Keratinocyte (primary cell): ENCODE measurements around the gene GALNT9. TPM values are rescaled to one million over a fixed set of nuclear protein-coding genes. Genes with fewer than 3 reads are reported as not detected.

ENCODE experiments used
- DNase-seq: peaks from one replicate; pipeline ENCODE4 v3.0.0-alpha.2; 2011; ENCODE audit warnings: low read depth, missing footprints, low spot score
- FAIRE-seq: peaks from 2 replicates; lab custom pipeline; 2011; peaks lifted over from hg19 to GRCh38; lab: Jason Lieb, UNC
- H2AFZ ChIP-seq: 2 replicates; pipeline ENCODE4 v1.6.0; 2012; ENCODE audit warnings: low read length, control low read depth, inconsistent platforms; ENCODE audit not compliant: control insufficient read depth
- H3K27ac ChIP-seq: 2 replicates; pipeline ENCODE4 v1.5.1; 2011; ENCODE audit warnings: low read length; ENCODE audit not compliant: control insufficient read depth, insufficient read depth
- H3K27me3 ChIP-seq: 3 replicates; pipeline ENCODE4 v1.6.0; 2011; ENCODE audit warnings: low read length; ENCODE audit not compliant: control insufficient read depth, insufficient read depth; ENCODE audit errors: extremely low read depth
- H3K36me3 ChIP-seq, 2 experiments: 2 replicates in 1 of 2; 3 replicates in 1 of 2; pipeline ENCODE4 v1.5.1; 2011; ENCODE audit warnings: low read length in 2 of 2, mild to moderate bottlenecking in 1 of 2; ENCODE audit not compliant: control insufficient read depth in 2 of 2, insufficient read depth in 2 of 2; ENCODE audit errors: extremely low read depth in 1 of 2
- H3K4me1 ChIP-seq: 3 replicates; pipeline ENCODE4 v1.5.1; 2011; ENCODE audit warnings: low read length; ENCODE audit not compliant: control insufficient read depth, insufficient read depth; ENCODE audit errors: extremely low read depth
- H3K4me2 ChIP-seq: 3 replicates; pipeline ENCODE4 v1.6.0; 2011; ENCODE audit warnings: low read depth, low read length; ENCODE audit not compliant: control insufficient read depth, insufficient read depth; ENCODE audit errors: extremely low read depth
- H3K4me3 ChIP-seq, 3 experiments: fragments of 200-600 bp in 1 of 3; sonication (generic) in 1 of 3; 2 replicates in 2 of 3; 3 replicates in 1 of 3; pipeline ENCODE4 v1.5.1; 2011 to 2016; ENCODE audit warnings: low read length in 3 of 3, mild to moderate bottlenecking in 3 of 3, control low read depth in 2 of 3, inconsistent platforms in 1 of 3, low read depth in 1 of 3, mixed read lengths in 1 of 3, mixed run types in 1 of 3, moderate library complexity in 1 of 3; ENCODE audit not compliant: control insufficient read depth in 2 of 3, insufficient read depth in 2 of 3; ENCODE audit errors: extremely low read depth in 1 of 3
- H3K79me2 ChIP-seq: 2 replicates; pipeline ENCODE4 v1.6.0; 2012; ENCODE audit warnings: low read length; ENCODE audit not compliant: control insufficient read depth, insufficient read depth
- H3K9ac ChIP-seq: 3 replicates; pipeline ENCODE4 v1.6.0; 2011; ENCODE audit warnings: low read length; ENCODE audit not compliant: control insufficient read depth, insufficient read depth; ENCODE audit errors: extremely low read depth
- H3K9me1 ChIP-seq: 3 replicates; pipeline ENCODE4 v1.6.0; 2011; ENCODE audit warnings: low read length; ENCODE audit not compliant: control insufficient read depth, insufficient read depth; ENCODE audit errors: extremely low read depth
- H3K9me3 ChIP-seq: 2 replicates; pipeline ENCODE4 v1.5.1; 2012; ENCODE audit warnings: low read depth, low read length; ENCODE audit not compliant: control insufficient read depth
- H4K20me1 ChIP-seq: 3 replicates; pipeline ENCODE4 v1.6.0; 2011; ENCODE audit warnings: low read length; ENCODE audit not compliant: control insufficient read depth, insufficient read depth; ENCODE audit errors: extremely low read depth
- CTCF ChIP-seq, 3 experiments: IDR thresholded peaks in 1 of 3; conservative IDR thresholded peaks in 1 of 3; optimal IDR thresholded peaks in 1 of 3; 2 replicates in 2 of 3; 3 replicates in 1 of 3; pipeline versions ENCODE3 to v1.5.1; 2011; ENCODE audit warnings: low read length in 3 of 3, mild to moderate bottlenecking in 3 of 3, moderate library complexity in 2 of 3, control low read depth in 1 of 3, inconsistent platforms in 1 of 3; ENCODE audit not compliant: insufficient read depth in 2 of 3; ENCODE audit errors: extremely low read depth in 1 of 3
- EZH2 ChIP-seq: IDR thresholded peaks from one replicate; pipeline ENCODE4 v1.6.1; 2012; ENCODE audit warnings: inconsistent platforms, mild to moderate bottlenecking, low read length, moderate library complexity
- dilution Hi-C: fragments of 300-500 bp; cut with MboI; formaldehyde crosslinking; loops from one replicate; pipeline ENCODE4 v1.7.0; 2020; ENCODE audit warnings: low sequenced_read_pairs; ENCODE audit not compliant: extremely low pct_ligation_motif_present
- polyA plus RNA-seq, 5 experiments: library from polyadenylated mRNA; depleted of rRNA in 3 of 5; stranded (reverse) in 3 of 5; stranded (forward) in 1 of 5; unstranded in 1 of 5; fragments of >200 nt; gene quantifications; 1 replicate in 1 of 5; 2 replicates in 3 of 5; 3 replicates in 1 of 5; pipeline versions ENCODE4 v1.2.1 to v1.2.3, GENCODE V29; 2011 to 2012; ENCODE audit warnings: missing spikeins in 2 of 5, low read depth in 1 of 5, low replicate concordance in 1 of 5

The GALNT9 gene
- polyA plus RNA-seq, 1 donor (not counting 4 experiments of a cell fraction or from before 2014, with no cell fraction given) = not detected

- no peak for TF ChIP-seq CTCF (optimal IDR thresholded peaks at IDR 0.05 in 1 of 3, IDR thresholded peaks at IDR 0.05 in 1 of 3, conservative IDR thresholded peaks at IDR 0.05 in 1 of 3; ENCODE audit: extremely low read depth in 1 of 3, insufficient read depth in 2 of 3, low read length in 3 of 3)
- no peak for TF ChIP-seq EZH2
- no peak overlapping the region for H3K9ac ChIP-seq
- DNase-seq = no peak
- H3K4me2 ChIP-seq = no peak overlapping the region
- H3K79me2 ChIP-seq = no peaks in the 10 kb centered on the region
- no peaks in the 10 kb centered on the region for H3K36me3 ChIP-seq
- peaks cover 17% of the 10 kb centered on the region for H3K9me3 ChIP-seq
- H4K20me1 ChIP-seq = no peaks in the 10 kb centered on the region
- dilution Hi-C loops = no loop called here
- H2AFZ ChIP-seq = no peak overlapping the region
- H3K9me1 ChIP-seq = no peaks in the 10 kb centered on the region
- H3K4me1 ChIP-seq = no peaks in the 10 kb centered on the region
- H3K27ac ChIP-seq = no peak overlapping the region
- no peaks in the 10 kb centered on the region for H3K27me3 ChIP-seq
- H3K4me3 ChIP-seq = no peak overlapping the region
- FAIRE-seq = no peak
Observed at GRCh38 chr12:132337557-132337956, 8.2 kb upstream of the GALNT9 start.

GRCh38 chr12:132336451-132337413, 7.3 kb upstream of the GALNT9 start:
- H3K27ac ChIP-seq = no peak overlapping the region

More at GRCh38 chr12:132336451-132337413, 7.3 kb upstream of the GALNT9 start:
- H4K20me1 ChIP-seq = no peaks in the 10 kb centered on the region
- H3K79me2 ChIP-seq = no peaks in the 10 kb centered on the region
- no peaks in the 10 kb centered on the region for H3K4me1 ChIP-seq
- H3K9ac ChIP-seq = no peak overlapping the region
- no peaks in the 10 kb centered on the region for H3K9me1 ChIP-seq
- no peak overlapping the region for H3K4me3 ChIP-seq
- DNase-seq (no peak), FAIRE-seq (no peak)
- H2AFZ ChIP-seq = no peak overlapping the region
- no peak overlapping the region for H3K4me2 ChIP-seq
- H3K27me3 ChIP-seq = no peaks in the 10 kb centered on the region
- peaks cover 19% of the 10 kb centered on the region for H3K9me3 ChIP-seq
- no peaks in the 10 kb centered on the region for H3K36me3 ChIP-seq
- dilution Hi-C loops = no loop called here
- no peak for TF ChIP-seq EZH2
- no peak for TF ChIP-seq CTCF (optimal IDR thresholded peaks at IDR 0.05 in 1 of 3, IDR thresholded peaks at IDR 0.05 in 1 of 3, conservative IDR thresholded peaks at IDR 0.05 in 1 of 3; ENCODE audit: extremely low read depth in 1 of 3, insufficient read depth in 2 of 3, low read length in 3 of 3)
